GM18868 (cell line): ENCODE results near the gene OR1F1.
"Not testable (repeated sequence)": the region's sequence is repeated elsewhere in the genome, so short reads cannot be mapped to it uniquely, and the experiment has no call there.

Experiments used
- ATAC-seq: cut with Tn5 transposase; IDR thresholded peaks from one replicate; pipeline ENCODE4 v1.9.1; 2021; ENCODE audit warnings: mild to moderate bottlenecking, moderate library complexity; ENCODE audit not compliant: unreplicated experiment

OR1F1 gene

GRCh38 chr16:3187798-3188674 is at the start of gene OR1F1:
TSS of gene OR1F1 (plus strand) at chr16:3188204.
- no peak for ATAC-seq

GRCh38 chr16:3138342-3138741 is 49.7 kb upstream of the OR1F1 start:
- no peak for ATAC-seq

- no peak for ATAC-seq
Observed at GRCh38 chr16:3138823-3139426, 49.1 kb upstream of the OR1F1 start.

- not testable (repeated sequence) for ATAC-seq
Observed at GRCh38 chr16:3139561-3139960, 48.4 kb upstream of the OR1F1 start.

- ATAC-seq = no peak
Observed at GRCh38 chr16:3140603-3141427, 47.2 kb upstream of the OR1F1 start.

GRCh38 chr16:3141781-3142311 is 46.2 kb upstream of the OR1F1 start:
- no peak for ATAC-seq

- no peak for ATAC-seq
Observed at GRCh38 chr16:3142327-3142726, 45.7 kb upstream of the OR1F1 start.

- no peak for ATAC-seq
Observed at GRCh38 chr16:3142770-3143169, 45.2 kb upstream of the OR1F1 start.

- no peak for ATAC-seq
Observed at GRCh38 chr16:3143189-3143588, 44.8 kb upstream of the OR1F1 start.

- ATAC-seq = no peak
Observed at GRCh38 chr16:3143598-3144320, 44.2 kb upstream of the OR1F1 start.

GRCh38 chr16:3144321-3144983 is 43.6 kb upstream of the OR1F1 start:
- no peak for ATAC-seq

- no peak for ATAC-seq
Observed at GRCh38 chr16:3145151-3145550, 42.9 kb upstream of the OR1F1 start.

GRCh38 chr16:3145660-3146059 is 42.3 kb upstream of the OR1F1 start:
- ATAC-seq = no peak

- ATAC-seq = no peak
Observed at GRCh38 chr16:3147046-3147756, 40.8 kb upstream of the OR1F1 start.

- ATAC-seq = no peak
Observed at GRCh38 chr16:3147757-3148104, 40.3 kb upstream of the OR1F1 start.

GRCh38 chr16:3148256-3149192 is 39.5 kb upstream of the OR1F1 start:
- ATAC-seq = no peak

- no peak for ATAC-seq
Observed at GRCh38 chr16:3149193-3149530, 38.8 kb upstream of the OR1F1 start.

GRCh38 chr16:3149630-3150345 is 38.2 kb upstream of the OR1F1 start:
- peak; percentile 2 for ATAC-seq
